Fibroblast of lung (primary cell): ENCODE measurements around the gene KRTAP1-5. TPM values are rescaled to one million over a fixed set of nuclear protein-coding genes. Genes with fewer than 3 reads are reported as not detected.
A peak's percentile ranks its signal among the peaks of the same experiment; 100 is the strongest.
"Not testable (repeated sequence)": the region's sequence is repeated elsewhere in the genome, so short reads cannot be mapped to it uniquely, and the experiment has no call there.

Experiments used
- DNase-seq, 2 donors: peaks; one replicate each; pipeline versions ENCODE4 v3.0.0 to v3.0.0-alpha.2; 2010; ENCODE audit warnings: low read depth in 2 of 2
- H2AFZ ChIP-seq: 2 replicates; pipeline ENCODE4 v1.5.1; 2012; ENCODE audit warnings: low read length, control low read depth, inconsistent platforms
- H3K27ac ChIP-seq: 2 replicates; pipeline ENCODE4 v1.5.1; 2011; ENCODE audit warnings: low read length, control low read depth; ENCODE audit not compliant: insufficient read depth
- H3K27me3 ChIP-seq: 2 replicates; pipeline ENCODE4 v1.5.1; 2011; ENCODE audit warnings: mild to moderate bottlenecking, low read length; ENCODE audit not compliant: control insufficient read depth, insufficient read depth
- H3K36me3 ChIP-seq: 2 replicates; pipeline ENCODE4 v1.5.1; 2011; ENCODE audit warnings: low read length; ENCODE audit not compliant: control insufficient read depth, insufficient read depth
- H3K4me1 ChIP-seq: 2 replicates; pipeline ENCODE4 v1.5.1; 2011; ENCODE audit warnings: low read length; ENCODE audit not compliant: control insufficient read depth, insufficient read depth; ENCODE audit errors: extremely low read depth
- H3K4me2 ChIP-seq: 2 replicates; pipeline ENCODE4 v1.5.1; 2011; ENCODE audit warnings: low read length, control low read depth; ENCODE audit not compliant: insufficient read depth; ENCODE audit errors: extremely low read depth
- H3K4me3 ChIP-seq, 4 experiments: fragments of 200-600 bp in 1 of 4; sonication (generic) in 1 of 4; replicated peaks in 1 of 4; 2 replicates each; pipeline ENCODE4 v1.5.1; 2011 to 2016; ENCODE audit warnings: low read length in 4 of 4, low read depth in 3 of 4, mild to moderate bottlenecking in 3 of 4, control low read depth in 2 of 4, inconsistent platforms in 1 of 4, mixed read lengths in 1 of 4; ENCODE audit not compliant: insufficient read depth in 1 of 4; ENCODE audit errors: control extremely low read depth in 1 of 4
- H3K79me2 ChIP-seq: 2 replicates; pipeline ENCODE4 v1.5.1; 2012; ENCODE audit warnings: mild to moderate bottlenecking, low read length, inconsistent platforms; ENCODE audit not compliant: control insufficient read depth, insufficient read depth
- H3K9ac ChIP-seq: 2 replicates; pipeline ENCODE4 v1.5.1; 2011; ENCODE audit warnings: mild to moderate bottlenecking, low read length, control low read depth; ENCODE audit not compliant: insufficient read depth
- H3K9me3 ChIP-seq: 2 replicates; pipeline ENCODE4 v1.5.1; 2012; ENCODE audit warnings: low read depth, low read length; ENCODE audit not compliant: control insufficient read depth, insufficient read depth
- H4K20me1 ChIP-seq: 2 replicates; pipeline ENCODE4 v1.5.1; 2011; ENCODE audit warnings: low read length; ENCODE audit not compliant: control insufficient read depth, insufficient read depth; ENCODE audit errors: extremely low read depth
- EZH2 ChIP-seq: IDR thresholded peaks from 2 replicates; pipeline ENCODE4 v1.5.1; 2012; ENCODE audit warnings: low read length, control low read depth, mild to moderate bottlenecking; ENCODE audit errors: missing control alignments
- polyA plus RNA-seq, 2 donors: library from polyadenylated mRNA; depleted of rRNA in 1 of 2; stranded (reverse) in 1 of 2; unstranded in 1 of 2; fragments of >200 nt; gene quantifications; 2 replicates each; pipeline ENCODE4 v1.2.1, GENCODE V29; 2011 to 2012; ENCODE audit warnings: missing spikeins in 1 of 2
- total RNA-seq: library from RNA; depleted of rRNA; stranded (reverse); fragments of >200 nt; gene quantifications from 2 replicates; pipeline ENCODE4 v1.2.1, GENCODE V29; 2014
- TF ChIP-seq, protein P1 (sequence below), 2 donors: IDR thresholded peaks in 1 of 2; conservative IDR thresholded peaks in 1 of 2; 1 replicate in 1 of 2; 2 replicates in 1 of 2; pipeline ENCODE4 v1.5.1; 2011 to 2012; ENCODE audit warnings: low read length in 2 of 2, control low read depth in 1 of 2, inconsistent platforms in 1 of 2, low read depth in 1 of 2, mild to moderate bottlenecking in 1 of 2

KRTAP1-5 gene
- total and polyA plus RNA-seq, 2 donors (not counting 1 experiment from before 2014, with no cell fraction given), result 0.17 to 6.2 TPM

DNA sequence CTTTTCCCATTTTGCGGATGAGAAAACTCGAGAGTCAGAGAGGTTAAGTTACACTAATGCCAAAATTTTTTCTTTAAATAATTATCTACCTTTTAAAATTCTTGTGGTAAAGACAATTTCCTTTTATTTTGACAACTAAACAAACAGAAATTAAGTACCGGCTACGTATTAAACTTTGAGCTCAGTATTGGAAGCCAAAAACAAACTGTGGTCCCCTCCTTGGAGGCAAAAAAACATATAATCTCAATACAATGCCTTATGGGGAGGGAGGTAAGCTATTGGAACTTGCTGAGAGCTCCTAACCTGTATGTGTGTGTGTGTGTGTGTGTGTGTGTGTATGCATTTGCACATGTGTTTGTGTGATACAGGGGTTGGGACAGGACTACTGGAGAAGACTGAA, 36.4 kb upstream of the KRTAP1-5 start:
- Histone ChIP-seq H3K4me3 (no peak overlapping the region), H3K79me2 (no peaks in the 10 kb centered on the region), H3K4me1 (peaks cover 42% of the 10 kb centered on the region), H3K36me3 (no peaks in the 10 kb centered on the region), H3K4me2 (no peak overlapping the region), H3K9ac (no peak overlapping the region), H3K27ac (no peak overlapping the region), H2AFZ (no peak overlapping the region), H3K9me3 (no peaks in the 10 kb centered on the region), H4K20me1 (no peaks in the 10 kb centered on the region), H3K27me3 (no peaks in the 10 kb centered on the region)
- no peak for DNase-seq
- no peak for TF ChIP-seq EZH2
- TF ChIP-seq, protein P1, sequence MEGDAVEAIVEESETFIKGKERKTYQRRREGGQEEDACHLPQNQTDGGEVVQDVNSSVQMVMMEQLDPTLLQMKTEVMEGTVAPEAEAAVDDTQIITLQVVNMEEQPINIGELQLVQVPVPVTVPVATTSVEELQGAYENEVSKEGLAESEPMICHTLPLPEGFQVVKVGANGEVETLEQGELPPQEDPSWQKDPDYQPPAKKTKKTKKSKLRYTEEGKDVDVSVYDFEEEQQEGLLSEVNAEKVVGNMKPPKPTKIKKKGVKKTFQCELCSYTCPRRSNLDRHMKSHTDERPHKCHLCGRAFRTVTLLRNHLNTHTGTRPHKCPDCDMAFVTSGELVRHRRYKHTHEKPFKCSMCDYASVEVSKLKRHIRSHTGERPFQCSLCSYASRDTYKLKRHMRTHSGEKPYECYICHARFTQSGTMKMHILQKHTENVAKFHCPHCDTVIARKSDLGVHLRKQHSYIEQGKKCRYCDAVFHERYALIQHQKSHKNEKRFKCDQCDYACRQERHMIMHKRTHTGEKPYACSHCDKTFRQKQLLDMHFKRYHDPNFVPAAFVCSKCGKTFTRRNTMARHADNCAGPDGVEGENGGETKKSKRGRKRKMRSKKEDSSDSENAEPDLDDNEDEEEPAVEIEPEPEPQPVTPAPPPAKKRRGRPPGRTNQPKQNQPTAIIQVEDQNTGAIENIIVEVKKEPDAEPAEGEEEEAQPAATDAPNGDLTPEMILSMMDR (conservative IDR thresholded peaks at IDR 0.05 in 1 of 2, IDR thresholded peaks at IDR 0.05 in 1 of 2; ENCODE audit: low read depth in 1 of 2, low read length in 2 of 2), result no peak

DNA sequence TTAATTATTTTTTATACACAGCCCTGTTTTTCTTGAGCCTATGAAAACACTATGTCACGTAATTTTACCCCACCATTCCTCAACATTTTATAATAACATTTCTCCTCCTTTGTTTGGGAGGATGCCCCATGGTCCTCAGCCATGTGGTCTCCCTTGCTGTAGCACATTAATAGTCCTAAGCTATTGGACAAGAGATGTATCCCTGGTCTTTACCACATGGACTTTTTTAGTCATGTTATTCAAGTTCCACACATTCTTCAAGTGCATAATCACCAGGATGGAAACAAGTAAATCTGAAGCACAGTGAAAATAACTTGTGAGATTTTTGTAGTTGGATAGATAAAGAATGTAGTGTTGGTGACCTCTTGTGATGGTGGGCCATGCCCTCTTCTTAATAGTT, 35.0 kb upstream of the KRTAP1-5 start:
- H4K20me1 ChIP-seq, result no peaks in the 10 kb centered on the region
- H3K4me1 ChIP-seq, result peaks cover 41% of the 10 kb centered on the region
- H3K27me3 ChIP-seq, result no peaks in the 10 kb centered on the region
- no peak overlapping the region for H3K9ac ChIP-seq
- no peaks in the 10 kb centered on the region for H3K36me3 ChIP-seq
- H2AFZ ChIP-seq, result no peak overlapping the region
- no peak overlapping the region for H3K4me3 ChIP-seq
- TF ChIP-seq, protein P1 (conservative IDR thresholded peaks at IDR 0.05 in 1 of 2, IDR thresholded peaks at IDR 0.05 in 1 of 2; ENCODE audit: low read depth in 1 of 2, low read length in 2 of 2), result no peak
- no peak for TF ChIP-seq EZH2
- no peaks in the 10 kb centered on the region for H3K9me3 ChIP-seq
- H3K27ac ChIP-seq, result peak overlapping the region; percentile 77
- H3K79me2 ChIP-seq, result no peaks in the 10 kb centered on the region
- peak; percentile 47 to 99 for DNase-seq
- no peak overlapping the region for H3K4me2 ChIP-seq

DNA sequence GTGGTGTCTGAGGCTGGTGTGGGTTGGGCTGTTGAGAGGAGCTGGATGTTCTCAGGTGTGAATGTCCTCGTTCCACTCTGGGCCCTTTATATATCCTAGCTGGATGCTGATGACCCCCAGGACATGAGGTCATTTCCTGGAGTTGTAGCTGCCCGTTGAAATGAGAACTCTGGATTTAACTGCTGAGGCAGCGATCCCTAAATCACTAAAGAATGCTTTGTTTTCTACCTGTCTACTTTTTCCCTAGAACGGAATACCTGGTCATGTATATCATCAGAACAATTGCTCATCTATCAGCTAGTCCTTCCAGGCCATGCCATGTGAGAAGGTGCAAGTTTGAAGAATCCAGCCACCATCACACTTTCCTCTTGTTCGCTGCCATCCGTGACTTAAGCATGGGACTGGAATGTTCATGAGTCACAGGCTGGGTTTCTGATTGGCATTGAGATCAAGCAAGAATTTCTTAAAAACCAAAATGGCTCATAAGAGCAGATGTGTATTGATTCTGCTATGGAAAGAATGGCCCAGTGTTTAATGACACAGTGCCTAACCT, 33.1 kb upstream of the KRTAP1-5 start, which contains the start of gene KRTAP2-3:
Gene KRTAP2-3 (minus strand): TSS at position 63 of the 553 bp plus-strand sequence. CDS start 64 bp downstream, outside the sequence.
- Histone ChIP-seq H3K9ac (peak within 1 kb of the TSS; percentile 32), H3K4me1 (peaks cover 31% of the 10 kb centered on the region), H2AFZ (no peak within 1 kb of the TSS), H3K27me3 (no peaks in the 10 kb centered on the region), H3K27ac (peak within 1 kb of the TSS; percentile 77), H4K20me1 (no peaks in the 10 kb centered on the region), H3K4me2 (peak within 1 kb of the TSS; percentile 32), H3K79me2 (no peaks in the 10 kb centered on the region), H3K9me3 (no peaks in the 10 kb centered on the region), H3K4me3 (no peak within 1 kb of the TSS), H3K36me3 (no peaks in the 10 kb centered on the region)
- DNase-seq, result peak; percentile 52 to 99
- no peak for TF ChIP-seq EZH2
- TF ChIP-seq, protein P1 (conservative IDR thresholded peaks at IDR 0.05 in 1 of 2, IDR thresholded peaks at IDR 0.05 in 1 of 2; ENCODE audit: low read depth in 1 of 2, low read length in 2 of 2), result no peak

DNA sequence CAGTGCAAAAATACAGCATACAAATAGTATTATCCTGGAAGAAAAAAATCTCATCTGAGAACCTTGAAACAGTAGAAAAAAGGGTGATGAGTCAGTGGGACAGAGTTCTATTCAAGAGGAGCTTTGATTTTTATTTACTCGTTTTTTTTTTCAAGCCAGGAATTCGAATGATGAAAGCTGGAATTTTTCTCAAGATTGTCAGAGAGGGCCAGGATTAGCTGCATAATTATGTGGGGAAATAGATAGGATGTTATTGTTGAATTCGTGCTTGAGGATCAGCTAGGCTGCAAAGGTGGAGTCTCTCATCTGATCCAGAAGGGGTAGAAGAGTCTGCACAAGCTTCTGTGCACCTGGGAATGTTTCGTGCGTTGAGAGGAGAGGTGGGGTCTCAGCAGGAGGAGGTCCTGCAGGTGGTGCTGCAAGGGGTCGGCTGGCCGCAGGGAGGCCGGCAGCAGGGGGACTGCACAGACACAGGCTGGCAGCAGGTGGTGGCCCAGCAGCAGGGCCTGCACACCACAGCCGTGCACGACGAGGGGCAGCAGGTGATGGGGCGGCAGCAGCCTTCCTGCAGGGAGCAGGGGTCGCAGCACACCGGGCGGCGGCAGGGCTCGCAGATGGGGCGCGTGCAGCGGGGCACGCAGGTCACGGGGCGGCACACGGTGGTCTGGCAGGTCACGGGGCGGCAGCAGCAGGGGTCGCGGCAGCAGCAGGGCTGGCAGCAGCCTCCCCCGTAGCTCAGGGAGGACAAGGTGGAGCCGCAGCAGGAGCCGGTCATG, 32.5 kb upstream of the KRTAP1-5 start:
- H3K36me3 ChIP-seq, H4K20me1 ChIP-seq, H3K79me2 ChIP-seq, H3K27me3 ChIP-seq, H3K4me3 ChIP-seq, H3K9ac ChIP-seq, H2AFZ ChIP-seq, H3K9me3 ChIP-seq: not testable (repeated sequence)
- Histone ChIP-seq H3K4me2 (peak overlapping the region; percentile 32), H3K4me1 (peaks cover 31% of the 10 kb centered on the region), H3K27ac (peak overlapping the region; percentile 77)
- DNase-seq, result peak; percentile 21 to 92
